ENCODE data around the gene ETV6.

Gene ETV6

DNA sequence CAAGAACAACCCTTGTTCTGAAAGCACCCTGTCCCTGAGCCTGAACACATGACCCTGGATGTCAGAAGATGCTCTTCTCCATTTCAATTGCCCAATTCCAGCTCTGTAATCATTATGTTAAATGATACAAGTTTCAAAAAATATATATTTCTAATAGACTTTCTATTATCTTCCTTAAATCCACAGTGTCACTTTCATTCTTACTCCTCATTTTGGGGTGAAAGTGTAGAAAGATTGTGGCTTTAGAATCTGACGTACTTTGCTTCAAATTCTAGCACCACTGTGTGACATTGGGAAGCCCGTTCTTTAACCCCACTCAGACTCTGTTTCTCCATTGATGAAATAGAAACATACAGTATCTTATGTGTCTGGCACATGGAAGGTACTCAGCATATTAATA is 83.2 kb downstream of the ETV6 start:
- TF ChIP-seq TAF1 (IDR thresholded peaks at IDR 0.05; ENCODE audit: borderline replicate concordance, low read depth, low read length), result no peak
- no peak for TF ChIP-seq POLR2A (IDR thresholded peaks at IDR 0.05; ENCODE audit: low read depth, low read length)
- no peak for TF ChIP-seq POLR2AphosphoS5 (IDR thresholded peaks at IDR 0.05; ENCODE audit: low read depth, low read length)
- DNase-seq (ENCODE audit: insufficient read length) (no peak), FAIRE-seq (peak; percentile 53)

DNA sequence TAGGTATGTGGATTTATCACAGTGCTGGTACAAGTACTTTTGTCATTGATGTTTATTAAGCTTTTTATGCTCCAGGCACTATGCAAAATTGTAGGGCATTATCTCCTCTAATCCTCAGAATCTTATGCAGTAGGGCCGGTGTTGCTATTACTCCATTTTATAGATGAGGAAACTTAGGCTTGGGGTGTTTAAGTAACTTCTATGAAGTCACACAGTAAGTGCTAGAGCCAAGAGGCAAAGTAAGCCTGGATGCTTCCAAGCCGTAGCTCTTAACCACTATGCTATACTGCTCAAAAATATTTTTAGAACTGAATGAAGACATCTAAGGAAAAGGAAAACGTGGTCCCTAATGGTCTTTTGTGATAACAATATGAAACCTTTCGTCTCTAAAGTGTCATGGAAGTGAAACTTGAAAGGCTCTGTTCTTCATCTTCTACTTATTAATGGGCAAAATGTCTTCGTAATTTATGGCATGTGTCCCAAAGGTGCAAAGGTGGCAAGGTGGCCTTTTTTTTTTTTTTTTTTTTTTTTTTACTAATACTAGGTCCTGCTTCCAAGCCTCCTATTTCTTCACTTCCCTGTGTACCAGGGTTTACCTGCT is 85.2 kb downstream of the ETV6 start:
- TF ChIP-seq TAF1 (IDR thresholded peaks at IDR 0.05; ENCODE audit: borderline replicate concordance, low read depth, low read length) (no peak), POLR2AphosphoS5 (IDR thresholded peaks at IDR 0.05; ENCODE audit: low read depth, low read length) (no peak), POLR2A (IDR thresholded peaks at IDR 0.05; ENCODE audit: low read depth, low read length) (no peak)
- DNase-seq (ENCODE audit: insufficient read length) (no peak), FAIRE-seq (no peak)

DNA sequence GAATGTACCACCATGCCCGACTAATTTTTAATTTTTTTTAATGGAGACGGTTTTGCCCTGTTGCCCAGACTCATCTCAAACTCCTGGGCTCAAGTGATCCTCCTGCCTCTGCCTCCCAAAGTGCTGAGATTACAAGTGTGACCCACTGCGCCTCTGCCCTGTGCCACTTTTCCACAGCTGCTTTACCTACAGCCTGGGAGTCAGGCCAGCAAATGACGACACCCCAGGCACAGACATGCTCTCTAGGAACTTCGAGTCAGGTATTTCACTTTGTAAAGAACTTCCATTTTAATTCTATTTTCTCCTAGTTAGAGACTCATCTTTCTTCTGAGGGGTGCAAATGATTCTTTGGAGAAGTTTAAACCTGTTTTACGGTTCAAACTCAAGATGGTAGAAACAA is 89.0 kb downstream of the ETV6 start:
- DNase-seq (ENCODE audit: insufficient read length) (no peak), FAIRE-seq (no peak)
- TF ChIP-seq TAF1 (IDR thresholded peaks at IDR 0.05; ENCODE audit: borderline replicate concordance, low read depth, low read length) (no peak), POLR2A (IDR thresholded peaks at IDR 0.05; ENCODE audit: low read depth, low read length) (no peak), POLR2AphosphoS5 (IDR thresholded peaks at IDR 0.05; ENCODE audit: low read depth, low read length) (no peak)

DNA sequence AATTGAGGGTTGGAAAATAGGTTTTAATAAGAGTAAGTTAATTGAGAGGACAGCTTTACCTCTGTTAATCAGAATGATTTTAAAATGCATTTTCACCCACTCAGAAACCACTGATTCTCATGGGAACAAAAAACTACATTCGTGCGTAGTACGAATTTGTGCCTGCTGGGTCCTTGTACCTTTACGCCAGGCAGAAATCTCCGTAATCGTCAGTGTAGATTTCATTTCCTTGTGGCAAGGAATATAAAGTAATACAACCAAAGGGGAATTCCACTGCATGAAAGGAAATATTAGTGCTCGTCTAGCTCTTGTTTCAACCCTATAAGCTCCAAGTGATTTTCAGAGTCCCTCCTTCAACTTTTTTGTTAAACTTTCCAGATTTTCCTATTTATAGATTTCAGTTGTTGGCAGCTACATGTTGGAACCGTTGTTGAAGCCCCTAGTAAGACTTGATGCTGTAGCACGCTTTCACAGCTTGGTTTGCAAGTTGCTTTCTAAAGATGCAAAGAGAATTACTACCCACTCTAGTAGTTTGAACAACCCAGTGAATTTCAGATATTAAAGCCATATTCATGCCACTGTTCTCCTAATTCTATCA is 90.6 kb downstream of the ETV6 start:
- no peak for DNase-seq (ENCODE audit: insufficient read length)
- peak; percentile 44 for FAIRE-seq

DNA sequence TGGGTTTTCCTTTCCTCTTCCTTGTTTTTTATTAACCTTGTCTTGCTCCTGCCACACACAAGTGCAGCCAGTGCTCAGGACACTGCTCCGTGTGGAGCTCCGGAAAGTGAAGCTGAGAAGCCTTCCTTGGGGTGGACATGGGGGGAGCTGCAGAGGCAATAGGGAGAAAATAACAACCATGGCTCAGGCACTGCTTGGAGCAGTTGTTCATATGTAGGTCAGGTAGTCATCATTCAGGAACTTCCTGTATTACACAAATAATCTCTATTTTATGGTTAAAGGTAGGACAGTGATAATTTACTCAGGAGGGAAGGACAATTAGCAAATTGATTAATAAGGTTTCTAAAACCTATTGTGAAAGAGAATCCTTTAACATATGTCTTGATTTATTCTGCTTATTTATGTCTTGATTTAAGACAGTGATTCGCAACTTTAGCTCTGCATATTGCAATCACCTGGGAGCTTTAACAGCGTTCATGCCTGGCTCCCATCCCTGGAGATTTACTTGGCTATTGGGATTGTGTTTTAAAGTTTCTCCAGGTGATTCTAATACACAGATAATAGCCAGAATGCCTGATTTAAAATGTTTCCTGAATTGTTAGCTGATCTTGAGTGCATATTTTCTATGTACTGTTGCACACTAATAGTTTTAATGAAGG is 92.1 kb downstream of the ETV6 start:
- DNase-seq (ENCODE audit: insufficient read length) (no peak), FAIRE-seq (no peak)
- TF ChIP-seq TAF1 (IDR thresholded peaks at IDR 0.05; ENCODE audit: borderline replicate concordance, low read depth, low read length) (no peak), POLR2AphosphoS5 (IDR thresholded peaks at IDR 0.05; ENCODE audit: low read depth, low read length) (no peak)

More for the DNA sequence above, 90.6 kb downstream of the ETV6 start:
- TF ChIP-seq TAF1 (IDR thresholded peaks at IDR 0.05; ENCODE audit: borderline replicate concordance, low read depth, low read length), result no peak
- no peak for TF ChIP-seq POLR2AphosphoS5 (IDR thresholded peaks at IDR 0.05; ENCODE audit: low read depth, low read length)
- no peak for TF ChIP-seq POLR2A (IDR thresholded peaks at IDR 0.05; ENCODE audit: low read depth, low read length)

DNA sequence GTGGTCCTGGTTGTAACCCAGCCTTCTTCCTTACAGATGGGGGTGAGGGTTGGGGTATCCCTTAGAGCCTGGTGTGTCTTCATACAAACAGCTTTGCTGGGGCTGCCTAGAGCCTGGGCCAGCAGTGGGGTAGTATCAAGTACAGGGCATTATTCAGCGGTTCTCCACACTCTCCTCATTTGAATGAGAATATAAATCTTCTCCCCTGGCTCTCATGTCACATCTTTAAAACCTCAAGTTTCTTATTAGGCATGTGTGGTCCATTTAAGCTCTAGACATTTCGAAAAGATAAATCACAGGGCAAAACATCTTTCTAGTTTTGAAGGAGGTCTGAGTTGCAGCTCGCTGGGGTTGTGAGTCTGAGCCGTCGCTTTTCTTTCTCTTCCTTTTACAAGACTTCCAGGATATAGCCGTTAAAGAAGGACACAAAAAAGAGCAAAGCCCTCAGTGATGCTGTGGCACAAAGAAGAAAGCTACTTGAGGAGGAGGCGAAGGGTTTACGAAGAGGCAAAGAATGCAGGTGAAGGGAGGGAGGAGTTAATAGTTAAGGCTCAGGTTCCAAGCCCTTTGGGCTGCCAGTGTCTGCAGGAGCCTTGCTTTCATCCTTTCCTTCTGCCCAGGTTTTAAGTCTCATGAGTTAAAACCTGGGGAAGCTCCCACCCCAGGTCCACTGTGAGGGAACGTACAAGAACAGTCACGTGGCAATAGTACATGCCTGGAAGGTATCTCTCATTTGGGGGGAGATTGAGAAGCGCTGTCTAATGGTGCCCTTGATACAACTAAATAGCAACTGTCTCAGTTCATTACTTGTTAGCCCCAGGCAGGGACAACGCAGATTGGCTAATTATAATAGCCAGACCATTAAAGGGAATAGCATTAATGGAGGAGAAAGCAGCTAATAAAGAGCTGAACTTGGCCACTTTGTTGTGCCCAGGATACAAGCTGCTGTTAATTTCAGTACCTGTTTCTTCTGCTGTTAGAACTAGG is 94.2 kb downstream of the ETV6 start:
- TF ChIP-seq POLR2AphosphoS5 (IDR thresholded peaks at IDR 0.05; ENCODE audit: low read depth, low read length) (no peak), POLR2A (IDR thresholded peaks at IDR 0.05; ENCODE audit: low read depth, low read length) (no peak), TAF1 (IDR thresholded peaks at IDR 0.05; ENCODE audit: borderline replicate concordance, low read depth, low read length) (no peak)
- DNase-seq (ENCODE audit: insufficient read length) (no peak), FAIRE-seq (peak; percentile 50)

DNA sequence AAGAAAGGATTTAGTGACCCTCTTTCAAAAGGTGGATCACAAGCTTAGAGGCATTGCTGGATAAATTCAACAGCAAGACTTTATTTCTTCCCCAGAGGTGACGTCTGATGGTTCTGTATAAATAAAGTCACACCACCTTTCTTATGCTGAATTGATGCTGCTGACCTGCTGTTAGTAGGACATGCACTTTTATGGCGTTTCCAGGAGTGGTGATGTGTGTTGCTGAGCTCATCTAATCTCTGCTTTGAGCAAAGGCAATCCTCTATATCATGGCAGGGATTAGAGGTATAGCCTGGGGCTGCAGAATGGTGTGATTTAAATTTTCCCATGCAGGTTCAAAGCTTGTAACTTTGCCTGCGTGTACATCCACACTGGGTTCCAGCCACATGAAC is 94.9 kb downstream of the ETV6 start:
- DNase-seq (ENCODE audit: insufficient read length) (no peak), FAIRE-seq (peak; percentile 78)
- no peak for TF ChIP-seq POLR2AphosphoS5 (IDR thresholded peaks at IDR 0.05; ENCODE audit: low read depth, low read length)
- TF ChIP-seq TAF1 (IDR thresholded peaks at IDR 0.05; ENCODE audit: borderline replicate concordance, low read depth, low read length), result no peak
- no peak for TF ChIP-seq POLR2A (IDR thresholded peaks at IDR 0.05; ENCODE audit: low read depth, low read length)

DNA sequence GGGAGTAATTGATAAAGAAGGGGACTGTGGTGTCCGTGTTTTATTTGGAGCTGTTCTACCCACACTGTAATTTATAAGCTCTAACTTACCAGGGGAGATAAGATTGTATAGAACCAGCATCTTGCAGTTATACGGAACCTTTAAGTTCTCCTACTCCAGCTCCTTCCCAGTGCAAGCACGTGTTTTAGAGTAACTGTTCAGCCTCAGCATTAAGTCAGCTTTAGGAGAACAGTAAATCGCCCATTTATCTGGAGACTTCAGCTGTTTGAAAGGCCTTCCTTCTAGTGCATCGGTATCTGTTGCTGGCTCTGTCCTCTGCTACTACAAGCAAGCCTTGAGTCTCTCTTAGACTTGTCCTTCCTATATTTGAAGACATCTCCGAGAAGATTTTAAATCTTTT is 95.6 kb downstream of the ETV6 start:
- TF ChIP-seq POLR2A (IDR thresholded peaks at IDR 0.05; ENCODE audit: low read depth, low read length), result no peak
- TF ChIP-seq TAF1 (IDR thresholded peaks at IDR 0.05; ENCODE audit: borderline replicate concordance, low read depth, low read length), result no peak
- no peak for TF ChIP-seq POLR2AphosphoS5 (IDR thresholded peaks at IDR 0.05; ENCODE audit: low read depth, low read length)
- DNase-seq (ENCODE audit: insufficient read length), result no peak
- FAIRE-seq, result no peak

DNA sequence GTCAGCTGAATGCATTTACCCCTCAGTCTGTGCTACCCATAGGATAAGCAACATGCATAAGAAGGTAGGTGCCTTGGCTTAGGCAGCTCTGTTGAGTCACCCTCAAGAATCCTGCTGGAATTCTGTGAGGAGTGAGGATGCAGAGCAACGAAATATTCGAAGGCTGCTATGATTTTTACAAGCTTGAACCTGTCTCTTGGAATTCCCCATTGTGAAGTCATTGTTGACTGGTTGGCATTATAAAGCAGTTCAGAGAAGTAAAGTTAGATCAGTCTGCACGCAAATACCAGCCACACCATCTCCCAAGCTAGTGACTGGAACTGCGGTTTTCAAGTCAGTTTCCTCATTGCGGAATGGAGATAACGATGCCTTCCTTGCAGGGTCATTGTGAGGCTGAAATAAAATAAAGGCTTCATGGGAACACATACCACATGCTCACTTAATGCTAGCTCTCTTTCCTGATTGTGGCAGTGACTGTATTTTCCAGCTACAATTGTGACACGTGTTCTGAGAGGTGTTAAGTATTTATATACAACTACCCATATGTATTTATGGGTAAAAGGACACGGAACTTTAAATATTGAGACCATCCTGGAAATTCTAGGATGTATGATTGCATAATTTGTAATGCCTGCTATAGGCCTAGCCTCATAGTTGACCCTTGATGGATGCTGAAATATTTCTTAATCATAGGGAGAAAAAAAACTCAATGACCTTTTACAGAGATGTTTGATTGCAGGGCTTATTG is 96.7 kb downstream of the ETV6 start:
- FAIRE-seq, result peak; percentile 89
- DNase-seq (ENCODE audit: insufficient read length), result no peak
- TF ChIP-seq POLR2A (IDR thresholded peaks at IDR 0.05; ENCODE audit: low read depth, low read length) (0 out of 2 replicates have a peak, but pooled peaks have one; percentile 14), TAF1 (IDR thresholded peaks at IDR 0.05; ENCODE audit: borderline replicate concordance, low read depth, low read length) (no peak), POLR2AphosphoS5 (IDR thresholded peaks at IDR 0.05; ENCODE audit: low read depth, low read length) (peak; percentile 67)

DNA sequence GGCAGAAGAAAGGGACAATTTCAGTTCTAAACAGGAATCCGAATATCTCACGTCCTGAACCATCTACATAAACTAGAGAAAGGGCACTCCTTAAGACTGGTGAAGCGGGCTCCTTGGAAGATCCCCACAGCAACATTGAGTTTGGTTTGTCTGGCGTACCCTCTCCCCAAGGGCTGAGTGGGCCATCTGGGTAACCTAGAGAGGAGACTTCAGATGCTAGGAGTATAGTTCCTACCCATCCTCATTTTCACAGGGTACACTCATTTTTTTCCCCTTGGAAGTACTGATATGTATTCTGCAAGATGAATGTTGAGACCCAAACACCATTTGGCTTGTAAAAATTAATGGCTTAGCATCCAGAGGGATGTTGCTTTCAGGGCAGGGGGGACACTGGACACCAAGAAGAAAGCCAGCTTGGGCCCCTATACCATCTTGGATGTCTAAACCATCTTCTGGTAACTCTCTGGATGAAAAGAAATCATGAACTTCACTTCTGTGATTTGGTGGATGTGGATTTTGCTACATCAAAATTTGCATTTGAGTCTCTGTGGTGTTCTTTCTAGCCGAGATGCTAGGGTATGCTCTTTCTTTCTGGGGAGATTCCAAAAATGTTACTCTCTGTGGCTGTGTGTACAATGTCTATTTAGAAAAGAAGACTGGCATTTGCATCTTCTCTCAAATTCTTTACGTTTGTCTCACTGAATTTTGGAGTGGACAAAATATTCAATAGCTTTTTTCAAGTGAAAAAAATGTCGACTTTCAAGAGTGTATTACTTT is 97.7 kb downstream of the ETV6 start:
- FAIRE-seq, result peak; percentile 87
- TF ChIP-seq TAF1 (IDR thresholded peaks at IDR 0.05; ENCODE audit: borderline replicate concordance, low read depth, low read length) (no peak), POLR2AphosphoS5 (IDR thresholded peaks at IDR 0.05; ENCODE audit: low read depth, low read length) (no peak), POLR2A (IDR thresholded peaks at IDR 0.05; ENCODE audit: low read depth, low read length) (0 out of 2 replicates have a peak, but pooled peaks have one; percentile 18)
- DNase-seq (ENCODE audit: insufficient read length), result no peak

Measured in GM12892 (cell line).